Epithelial cell of esophagus (primary cell): Measurements from ENCODE around the gene DEFB119.
"Not testable (repeated sequence)": the region's sequence is repeated elsewhere in the genome, so short reads cannot be mapped to it uniquely, and the experiment has no call there.

Experiments used
- DNase-seq: peaks from one replicate; pipeline ENCODE4 v3.0.0; 2010; ENCODE audit warnings: low read depth
- H3K4me3 ChIP-seq: 2 replicates; pipeline ENCODE4 v1.5.1; 2011; ENCODE audit warnings: mild to moderate bottlenecking, low read length, control low read depth
- TF ChIP-seq, protein P1 (sequence below): IDR thresholded peaks from 2 replicates; pipeline ENCODE4 v1.5.1; 2011; ENCODE audit warnings: low read depth, mild to moderate bottlenecking, low read length, control low read depth, inconsistent platforms; ENCODE audit not compliant: insufficient read depth; ENCODE audit errors: missing control alignments

The DEFB119 gene

DNA sequence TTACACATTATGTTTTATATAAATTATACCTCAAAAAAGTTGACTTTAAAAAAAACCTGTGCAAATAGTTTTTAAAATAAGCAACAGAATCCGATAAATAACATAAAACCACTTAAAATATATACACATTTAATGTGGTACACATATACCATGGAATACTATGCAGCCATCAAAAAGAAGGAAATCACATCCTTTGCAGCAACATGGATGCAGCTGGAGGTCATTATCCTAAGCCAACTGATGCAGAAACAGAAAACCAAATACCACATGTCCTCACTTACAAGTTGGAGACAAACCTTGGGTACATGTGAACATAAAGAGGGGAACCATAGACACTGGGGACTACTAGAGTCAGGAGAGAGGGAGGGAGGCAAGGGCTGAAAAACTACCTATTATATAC, 19.6 kb upstream of the DEFB119 start:
- DNase-seq: no peak
- no peak overlapping the region for H3K4me3 ChIP-seq
- TF ChIP-seq, protein P1, sequence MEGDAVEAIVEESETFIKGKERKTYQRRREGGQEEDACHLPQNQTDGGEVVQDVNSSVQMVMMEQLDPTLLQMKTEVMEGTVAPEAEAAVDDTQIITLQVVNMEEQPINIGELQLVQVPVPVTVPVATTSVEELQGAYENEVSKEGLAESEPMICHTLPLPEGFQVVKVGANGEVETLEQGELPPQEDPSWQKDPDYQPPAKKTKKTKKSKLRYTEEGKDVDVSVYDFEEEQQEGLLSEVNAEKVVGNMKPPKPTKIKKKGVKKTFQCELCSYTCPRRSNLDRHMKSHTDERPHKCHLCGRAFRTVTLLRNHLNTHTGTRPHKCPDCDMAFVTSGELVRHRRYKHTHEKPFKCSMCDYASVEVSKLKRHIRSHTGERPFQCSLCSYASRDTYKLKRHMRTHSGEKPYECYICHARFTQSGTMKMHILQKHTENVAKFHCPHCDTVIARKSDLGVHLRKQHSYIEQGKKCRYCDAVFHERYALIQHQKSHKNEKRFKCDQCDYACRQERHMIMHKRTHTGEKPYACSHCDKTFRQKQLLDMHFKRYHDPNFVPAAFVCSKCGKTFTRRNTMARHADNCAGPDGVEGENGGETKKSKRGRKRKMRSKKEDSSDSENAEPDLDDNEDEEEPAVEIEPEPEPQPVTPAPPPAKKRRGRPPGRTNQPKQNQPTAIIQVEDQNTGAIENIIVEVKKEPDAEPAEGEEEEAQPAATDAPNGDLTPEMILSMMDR: no peak

DNA sequence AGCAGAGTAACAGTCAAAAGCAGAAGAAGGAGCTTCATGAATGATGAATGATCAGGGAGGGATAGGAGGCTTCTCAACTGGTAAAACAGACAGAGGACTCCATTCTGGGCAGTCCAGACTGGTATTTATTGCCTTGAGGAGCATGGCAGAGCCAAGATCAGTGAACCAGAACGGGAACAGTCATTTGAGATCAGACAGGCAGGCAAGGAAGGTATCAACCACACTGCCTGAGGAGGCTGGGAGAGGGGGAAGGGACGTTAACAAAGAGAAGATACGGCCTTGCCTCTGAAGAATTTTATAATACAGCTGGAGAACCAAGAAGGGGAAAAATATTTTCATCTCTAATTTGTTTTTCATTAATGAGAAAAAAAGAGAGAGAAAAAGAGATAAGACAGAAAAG, 15.7 kb upstream of the DEFB119 start, which contains the start of gene DEFB121:
TSS of gene DEFB121 (minus strand) at position 101 of the 400 bp plus-strand sequence. CDS start at position 38, 63 bp downstream.
- TF ChIP-seq, protein P1: no peak
- DNase-seq: no peak
- H3K4me3 ChIP-seq: no peak within 1 kb of the TSS

DNA sequence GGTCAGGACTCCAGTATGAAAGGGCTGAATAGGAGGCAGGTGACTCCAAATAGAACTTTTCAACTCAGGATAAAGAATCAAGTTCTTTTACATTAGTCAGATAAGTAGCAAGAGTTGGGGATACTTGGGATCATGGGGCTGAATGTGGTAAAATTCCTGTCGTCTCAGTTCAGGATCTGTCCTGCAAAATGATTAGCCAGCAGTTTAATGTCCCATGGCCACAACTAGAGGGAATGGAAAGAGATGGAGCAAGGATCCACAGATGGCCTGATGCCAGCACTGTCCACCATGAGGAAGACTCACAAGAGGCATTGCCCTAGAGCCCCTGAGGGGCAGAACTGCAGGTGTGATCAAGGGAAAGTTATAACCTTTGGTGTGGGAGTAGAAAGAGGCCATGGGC, 13.5 kb upstream of the DEFB119 start:
- H3K4me3 ChIP-seq: no peak overlapping the region
- TF ChIP-seq, protein P1: no peak
- no peak for DNase-seq

DNA sequence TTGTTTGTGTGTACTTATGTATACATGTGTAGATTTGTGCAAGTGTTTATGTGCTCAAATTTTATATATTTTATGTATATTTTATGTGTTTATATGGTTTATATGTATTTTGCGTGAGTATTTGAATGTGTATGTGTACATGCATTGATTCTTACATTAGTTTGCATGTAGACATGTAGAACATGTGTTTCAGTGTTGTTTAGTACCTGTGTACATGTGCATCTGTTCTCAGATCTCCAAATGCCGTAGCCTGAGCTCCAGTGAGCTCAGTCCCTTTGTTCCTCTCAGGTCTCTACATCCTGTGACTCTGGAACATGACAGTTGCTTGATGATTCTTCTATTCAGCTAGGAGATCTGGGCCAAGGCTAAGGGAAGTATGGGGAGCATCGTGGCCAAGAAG, 4.5 kb upstream of the DEFB119 start:
- DNase-seq: no peak
- no peak overlapping the region for H3K4me3 ChIP-seq
- TF ChIP-seq, protein P1: no peak

DNA sequence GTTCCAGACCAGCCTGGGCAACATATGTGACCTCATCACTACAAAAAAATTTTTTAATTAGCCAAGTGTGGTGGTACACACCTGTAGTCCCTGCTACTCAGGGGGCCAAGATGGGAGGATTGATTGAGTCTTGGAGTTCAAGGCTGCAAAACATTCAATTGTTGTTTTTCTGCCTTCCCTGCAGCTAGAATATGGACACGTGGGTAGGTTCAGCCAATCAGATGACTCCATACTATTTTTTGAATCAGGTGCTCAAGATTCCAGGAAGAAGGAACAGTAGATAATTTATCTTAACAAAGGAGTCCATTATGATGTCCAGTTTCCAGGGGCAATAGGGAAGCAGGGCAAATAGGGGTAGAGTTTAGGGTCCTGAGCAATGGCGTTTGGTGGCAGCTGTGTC, 2.4 kb upstream of the DEFB119 start:
- TF ChIP-seq, protein P1: no peak
- no peak overlapping the region for H3K4me3 ChIP-seq
- no peak for DNase-seq

DNA sequence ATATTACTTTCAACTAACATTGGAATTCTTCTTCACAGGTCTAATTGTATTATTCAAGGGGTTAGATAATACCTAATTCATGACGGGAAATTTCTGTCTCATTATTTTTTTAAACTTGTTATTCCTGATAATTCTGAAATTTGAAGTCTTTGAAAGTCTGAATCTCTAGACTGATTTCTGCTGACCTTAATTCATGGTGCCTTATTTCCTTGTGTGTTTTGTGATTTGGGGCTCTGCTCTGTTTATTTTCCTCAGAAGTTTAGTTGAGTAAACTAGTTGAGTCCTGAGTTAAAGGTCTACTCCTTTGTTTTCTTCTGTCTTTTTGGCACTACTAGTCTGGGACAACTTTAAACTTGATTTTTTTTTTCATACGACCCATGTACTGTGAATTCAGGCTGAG, 16.0 kb downstream of the DEFB119 start:
- TF ChIP-seq, protein P1: no peak
- H3K4me3 ChIP-seq: no peak overlapping the region
- DNase-seq: no peak

DNA sequence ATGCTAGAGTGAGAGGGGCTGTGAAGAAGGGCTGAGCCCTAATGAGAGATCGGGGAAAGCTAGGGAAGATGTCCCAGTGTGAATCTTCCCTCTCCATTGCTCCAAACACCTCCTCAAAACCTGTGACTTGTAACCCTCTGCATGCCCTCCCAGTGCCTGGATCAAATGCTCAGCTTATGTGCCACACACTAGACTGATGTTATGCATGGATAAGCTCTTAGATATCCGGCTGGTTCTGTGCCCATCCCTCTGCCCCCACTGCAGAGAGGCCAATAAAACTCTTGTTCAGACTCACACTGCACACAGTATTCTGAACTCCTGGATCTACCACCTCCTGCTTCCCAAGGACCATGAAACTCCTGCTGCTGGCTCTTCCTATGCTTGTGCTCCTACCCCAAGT, 22.1 kb downstream of the DEFB119 start, which contains the start of gene DEFB118:
TSS of gene DEFB118 (plus strand) at position 301 of the 400 bp plus-strand sequence. CDS start at position 351, 50 bp downstream.
- TF ChIP-seq, protein P1: no peak
- no peak for DNase-seq
- H3K4me3 ChIP-seq: no peak within 1 kb of the TSS

DNA sequence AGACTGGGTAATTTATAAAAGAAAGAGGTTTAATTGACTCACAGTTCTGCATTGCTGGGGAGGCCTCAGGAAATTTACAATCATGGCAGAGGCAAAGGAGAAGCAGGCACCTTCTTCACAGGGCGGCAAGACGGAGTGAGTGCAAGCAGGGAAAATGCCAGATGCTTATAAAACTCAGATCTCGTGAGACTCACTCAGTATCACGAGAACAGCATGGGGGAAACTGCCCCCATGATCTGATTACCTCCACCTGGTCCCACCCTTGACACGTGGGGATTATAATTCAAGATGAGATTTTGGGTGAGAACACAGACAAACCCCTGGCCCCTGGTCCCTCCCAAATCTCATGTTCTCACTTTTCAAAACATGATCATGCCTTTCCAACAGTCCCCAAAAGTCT, 26.1 kb downstream of the DEFB119 start:
- not testable (repeated sequence) for DNase-seq, H3K4me3 ChIP-seq
